Testis (tissue), 2 donors: ENCODE measurements around the gene CDKL5.

Source experiments
- POLR2A ChIP-seq: fragments of 450-650 bp; IDR thresholded peaks from one replicate; pipeline ENCODE4 v1.6.1; 2017; ENCODE audit warnings: antibody characterized with exemption, mild to moderate bottlenecking, moderate library complexity
- TF ChIP-seq, protein P1 (sequence below), 3 experiments: fragments of 450-650 bp in 2 of 3; fragments of 200-600 bp in 1 of 3; sonication (generic) in 1 of 3; IDR thresholded peaks; one replicate each; pipeline ENCODE4 v1.5.1; 2016 to 2019; ENCODE audit warnings: antibody characterized with exemption in 3 of 3, mild to moderate bottlenecking in 2 of 3, moderate library complexity in 1 of 3

DNA sequence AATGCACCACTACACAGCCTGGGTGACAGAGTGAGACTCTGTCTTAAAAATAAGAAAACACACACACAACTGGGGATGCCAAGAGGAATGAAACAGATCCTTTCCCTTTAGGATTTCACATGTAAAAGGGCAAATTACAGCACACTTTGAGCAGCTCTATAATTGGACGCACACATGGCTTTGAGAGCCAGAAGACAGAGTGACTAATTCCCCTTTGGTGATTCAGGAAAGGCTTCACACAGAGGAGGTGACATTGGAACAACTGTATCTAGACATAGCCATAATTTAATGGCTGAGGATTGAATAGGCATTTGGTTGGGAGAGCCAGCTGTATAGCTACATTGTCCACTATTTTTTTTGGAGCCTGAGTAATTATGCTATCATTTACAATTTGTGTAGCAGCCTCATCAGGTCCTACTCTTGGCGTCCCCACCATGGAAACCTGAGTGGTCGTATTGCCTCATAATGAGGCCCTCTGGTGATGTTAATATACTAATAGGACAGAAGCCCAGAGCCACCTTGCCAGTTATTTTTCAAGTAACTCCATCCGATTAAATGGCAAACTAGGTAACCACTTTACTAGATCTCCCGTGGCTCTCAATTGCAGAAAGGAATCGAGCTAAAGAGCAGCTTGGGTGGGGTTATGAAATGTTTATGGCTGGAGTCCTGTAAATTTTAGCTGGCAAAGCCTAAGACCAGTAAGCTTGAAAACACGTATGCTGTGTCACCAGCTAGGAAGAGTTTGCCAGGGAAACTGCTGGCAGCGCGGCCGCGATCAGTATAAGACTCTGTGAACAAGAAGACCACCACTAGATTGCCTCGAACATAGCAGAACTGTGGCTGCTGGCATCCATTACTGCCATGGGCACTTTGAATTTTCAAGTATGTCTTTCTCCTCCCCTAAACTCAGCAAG, 273.6 kb downstream of the CDKL5 start:
- TF ChIP-seq POLR2A = no peak
- TF ChIP-seq, protein P1, sequence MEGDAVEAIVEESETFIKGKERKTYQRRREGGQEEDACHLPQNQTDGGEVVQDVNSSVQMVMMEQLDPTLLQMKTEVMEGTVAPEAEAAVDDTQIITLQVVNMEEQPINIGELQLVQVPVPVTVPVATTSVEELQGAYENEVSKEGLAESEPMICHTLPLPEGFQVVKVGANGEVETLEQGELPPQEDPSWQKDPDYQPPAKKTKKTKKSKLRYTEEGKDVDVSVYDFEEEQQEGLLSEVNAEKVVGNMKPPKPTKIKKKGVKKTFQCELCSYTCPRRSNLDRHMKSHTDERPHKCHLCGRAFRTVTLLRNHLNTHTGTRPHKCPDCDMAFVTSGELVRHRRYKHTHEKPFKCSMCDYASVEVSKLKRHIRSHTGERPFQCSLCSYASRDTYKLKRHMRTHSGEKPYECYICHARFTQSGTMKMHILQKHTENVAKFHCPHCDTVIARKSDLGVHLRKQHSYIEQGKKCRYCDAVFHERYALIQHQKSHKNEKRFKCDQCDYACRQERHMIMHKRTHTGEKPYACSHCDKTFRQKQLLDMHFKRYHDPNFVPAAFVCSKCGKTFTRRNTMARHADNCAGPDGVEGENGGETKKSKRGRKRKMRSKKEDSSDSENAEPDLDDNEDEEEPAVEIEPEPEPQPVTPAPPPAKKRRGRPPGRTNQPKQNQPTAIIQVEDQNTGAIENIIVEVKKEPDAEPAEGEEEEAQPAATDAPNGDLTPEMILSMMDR (IDR thresholded peaks at IDR 0.05) = no peak
